NCI-H1436 (cell line): ENCODE results near the gene RNF223.

Source experiments
- DNase-seq: peaks from one replicate; lab custom pipeline; 2025; lab: John Stamatoyannopoulos, UW

Gene RNF223

DNA sequence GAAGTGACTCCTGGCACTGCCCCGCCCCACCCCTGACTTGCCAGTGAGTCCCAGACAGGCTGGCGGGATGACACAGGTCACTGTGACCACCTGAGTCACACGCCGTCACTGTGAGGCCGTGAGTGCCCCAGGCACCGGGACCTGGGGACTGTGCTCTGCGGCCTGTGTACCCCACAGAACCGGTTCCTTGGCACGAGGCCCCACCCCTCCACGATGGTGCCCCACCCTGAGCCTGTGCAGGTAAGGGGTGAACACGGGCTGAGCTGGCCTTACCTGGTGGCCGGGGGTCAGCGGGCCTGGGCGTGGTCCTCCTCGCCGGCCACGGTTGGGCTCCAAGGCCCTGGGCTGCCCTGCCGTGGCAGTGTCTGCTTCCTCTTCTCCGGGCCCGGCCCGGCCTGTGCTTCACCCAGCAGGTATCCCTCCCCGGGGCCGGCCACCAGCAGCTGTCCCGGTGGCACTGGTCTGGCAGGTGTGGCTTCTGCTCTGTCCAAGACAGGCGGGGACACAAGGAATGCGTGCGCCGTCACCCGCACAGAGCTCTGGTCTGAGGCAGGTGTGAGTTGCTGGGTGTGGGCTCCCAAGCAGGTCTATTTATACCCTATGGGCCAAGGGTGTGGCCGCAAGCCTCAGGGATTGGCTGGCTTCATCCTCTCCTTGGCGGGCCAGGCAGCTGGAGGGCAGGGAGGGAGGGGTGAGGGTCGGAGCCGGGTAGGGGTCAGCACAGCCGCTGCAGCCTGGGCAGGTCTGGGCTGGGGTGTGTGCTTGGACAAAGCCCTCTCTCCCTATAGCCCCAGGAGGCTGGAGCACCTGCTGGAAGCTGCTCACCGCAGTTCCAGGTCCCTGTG lies at the start of gene RNF223:
Gene RNF223 (minus strand): TSS at position 564 of the 845 bp plus-strand sequence. CDS start 1,740 bp downstream, outside the sequence.
- peak; percentile 23 for DNase-seq

GRCh38 chr1:1122981-1123480 lies 48.9 kb upstream of the RNF223 start:
- DNase-seq: no peak

GRCh38 chr1:1122078-1122811 lies 48.1 kb upstream of the RNF223 start:
- peak; percentile 78 for DNase-seq

- DNase-seq: no peak
Observed at GRCh38 chr1:1121611-1122077, 47.5 kb upstream of the RNF223 start.

DNA sequence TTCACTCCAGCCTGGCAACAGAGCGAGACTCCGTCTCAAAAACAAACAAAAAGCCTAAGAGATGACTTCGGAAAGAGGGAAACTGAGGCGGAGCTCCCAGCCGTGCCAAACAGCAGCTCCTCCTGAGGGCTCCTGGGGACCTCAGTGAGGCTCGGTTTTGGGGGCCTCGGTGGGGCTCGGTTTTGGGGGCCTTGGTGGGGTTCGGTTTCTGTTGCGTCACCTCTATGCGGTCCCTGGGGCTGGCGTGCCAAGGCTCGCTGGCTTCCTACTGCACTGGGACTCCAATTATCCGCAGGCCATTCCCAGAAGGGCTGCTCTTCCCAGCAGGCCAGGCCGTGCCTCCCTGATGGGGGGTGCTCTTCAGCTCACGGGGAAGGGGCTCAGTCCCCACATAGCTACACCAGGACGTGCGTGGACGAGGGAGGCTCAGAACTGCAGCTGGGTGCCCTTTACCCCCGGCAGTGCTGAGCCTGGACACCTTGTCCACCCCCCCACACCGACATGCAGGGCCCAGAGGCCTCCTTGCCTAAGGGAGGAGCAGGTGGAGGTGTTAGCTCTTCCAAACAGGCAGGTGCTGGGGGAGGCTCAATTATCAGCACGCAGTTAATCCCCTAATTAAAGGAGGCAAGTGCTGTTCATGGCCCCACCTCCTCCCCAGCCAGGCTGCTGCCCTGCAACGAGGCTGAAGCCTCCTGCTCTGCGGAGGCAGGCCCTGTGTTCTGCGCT lies 46.9 kb upstream of the RNF223 start:
- DNase-seq: peak; percentile 84

DNA sequence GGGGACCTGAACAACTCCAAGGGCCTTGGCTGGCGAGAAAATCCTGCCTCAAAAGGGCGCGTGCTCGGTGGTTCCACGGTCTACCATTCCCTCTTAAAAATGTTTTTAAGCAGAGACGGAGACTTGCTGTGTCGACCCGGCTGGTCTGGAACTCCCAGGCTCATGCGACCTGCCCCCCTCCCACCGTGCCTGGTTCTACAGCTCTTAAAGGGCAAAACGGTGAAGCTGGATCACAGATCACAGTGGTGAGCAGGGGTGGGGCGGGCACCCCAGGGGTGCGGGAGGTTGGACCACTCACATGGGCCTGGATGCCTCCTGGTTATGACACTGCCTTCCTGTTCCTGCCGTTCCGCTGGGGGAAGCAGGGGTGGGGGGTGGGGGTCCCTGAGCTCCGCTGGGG lies 46.0 kb upstream of the RNF223 start:
- DNase-seq: no peak

DNA sequence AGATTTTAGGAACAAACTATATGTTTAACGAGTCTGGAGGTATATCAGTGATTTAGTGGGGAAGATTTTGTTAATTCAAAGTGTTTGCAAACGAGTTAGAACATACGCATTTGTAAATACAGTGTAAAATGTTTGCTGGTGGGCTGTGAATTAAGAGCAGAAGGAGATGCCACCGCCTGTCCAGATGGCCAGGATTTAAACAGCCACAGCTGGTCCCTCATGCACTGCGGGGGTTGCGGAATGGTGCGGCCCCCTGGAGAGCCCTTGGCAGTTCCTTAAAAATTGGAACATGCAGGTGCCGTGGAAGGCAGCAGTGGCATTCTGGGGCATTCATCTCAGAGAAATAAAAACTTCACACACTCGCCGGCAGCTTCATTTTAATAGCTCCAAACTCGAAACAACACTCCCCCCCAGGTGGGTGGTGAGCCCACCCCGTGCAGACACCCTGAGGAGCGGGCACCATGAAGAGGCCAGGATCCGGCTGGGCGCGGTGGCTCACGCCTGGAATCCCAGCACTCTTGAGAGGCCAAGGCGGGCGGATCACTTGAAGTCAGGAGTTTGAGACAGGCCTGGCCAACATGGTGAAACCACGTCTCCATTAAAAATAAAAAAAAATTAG lies 45.3 kb upstream of the RNF223 start:
- no peak for DNase-seq

GRCh38 chr1:1118876-1119220 lies 44.7 kb upstream of the RNF223 start:
- no peak for DNase-seq

DNA sequence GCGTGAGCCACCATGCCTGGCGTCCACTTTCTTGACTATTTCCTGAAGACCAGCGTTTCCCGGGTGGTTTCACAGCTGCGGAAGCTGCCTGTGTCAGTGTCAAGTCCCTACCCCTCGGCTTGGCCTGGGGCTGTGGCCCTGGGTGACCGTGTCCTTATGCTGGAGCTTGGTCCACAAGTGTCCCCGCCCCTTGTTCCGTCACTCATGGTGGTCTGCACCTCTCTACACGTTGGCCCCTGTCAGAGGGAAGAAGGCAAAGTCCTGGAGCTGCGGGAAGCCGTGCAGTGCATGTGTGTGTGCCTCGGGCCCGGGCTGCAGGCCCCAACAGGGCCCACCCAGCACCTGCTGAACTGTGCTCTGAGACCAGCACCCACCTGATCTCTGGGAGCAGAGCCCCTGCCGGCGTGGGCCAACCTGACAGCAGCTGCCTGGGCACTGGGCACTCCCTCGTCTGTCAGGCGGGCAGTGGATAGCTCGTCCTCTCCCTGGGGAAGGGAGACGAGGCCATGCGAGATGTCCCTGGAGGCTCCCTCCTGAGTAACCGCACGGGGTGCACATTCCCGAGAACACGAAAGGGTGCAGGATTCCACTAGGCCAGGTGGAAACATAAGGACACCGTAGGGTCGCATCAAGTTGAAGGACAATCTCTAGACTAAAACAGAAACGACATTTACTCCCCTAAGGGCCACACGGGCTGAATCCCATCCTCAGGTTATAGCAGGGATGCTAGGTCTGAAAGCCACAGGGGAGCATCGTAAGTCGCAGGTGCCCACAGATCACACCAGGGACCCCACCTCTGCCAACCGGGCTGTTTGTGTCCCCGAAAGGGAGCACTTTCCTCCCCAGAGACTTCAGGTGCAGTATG lies 44.1 kb upstream of the RNF223 start:
- no peak for DNase-seq

DNA sequence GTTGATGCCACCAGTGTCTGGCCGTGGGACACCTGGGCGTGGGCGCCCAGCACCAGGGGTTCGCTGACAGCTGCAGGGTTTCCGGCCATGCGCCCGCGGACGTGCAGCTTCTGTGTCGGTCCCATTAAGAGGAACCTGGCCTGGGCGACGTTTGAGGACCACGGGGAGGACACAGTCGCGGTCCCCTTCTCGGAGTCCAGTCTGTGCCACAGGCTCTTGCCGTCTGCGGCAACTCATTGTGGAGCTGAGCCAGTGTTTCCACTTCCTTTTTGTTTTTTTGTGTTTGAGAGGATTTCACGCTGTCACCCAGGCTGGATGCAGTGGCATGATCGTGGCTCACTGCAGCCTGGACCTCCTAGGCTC lies 43.3 kb upstream of the RNF223 start:
- no peak for DNase-seq

- no peak for DNase-seq
Observed at GRCh38 chr1:1116701-1117468, 42.8 kb upstream of the RNF223 start.

DNA sequence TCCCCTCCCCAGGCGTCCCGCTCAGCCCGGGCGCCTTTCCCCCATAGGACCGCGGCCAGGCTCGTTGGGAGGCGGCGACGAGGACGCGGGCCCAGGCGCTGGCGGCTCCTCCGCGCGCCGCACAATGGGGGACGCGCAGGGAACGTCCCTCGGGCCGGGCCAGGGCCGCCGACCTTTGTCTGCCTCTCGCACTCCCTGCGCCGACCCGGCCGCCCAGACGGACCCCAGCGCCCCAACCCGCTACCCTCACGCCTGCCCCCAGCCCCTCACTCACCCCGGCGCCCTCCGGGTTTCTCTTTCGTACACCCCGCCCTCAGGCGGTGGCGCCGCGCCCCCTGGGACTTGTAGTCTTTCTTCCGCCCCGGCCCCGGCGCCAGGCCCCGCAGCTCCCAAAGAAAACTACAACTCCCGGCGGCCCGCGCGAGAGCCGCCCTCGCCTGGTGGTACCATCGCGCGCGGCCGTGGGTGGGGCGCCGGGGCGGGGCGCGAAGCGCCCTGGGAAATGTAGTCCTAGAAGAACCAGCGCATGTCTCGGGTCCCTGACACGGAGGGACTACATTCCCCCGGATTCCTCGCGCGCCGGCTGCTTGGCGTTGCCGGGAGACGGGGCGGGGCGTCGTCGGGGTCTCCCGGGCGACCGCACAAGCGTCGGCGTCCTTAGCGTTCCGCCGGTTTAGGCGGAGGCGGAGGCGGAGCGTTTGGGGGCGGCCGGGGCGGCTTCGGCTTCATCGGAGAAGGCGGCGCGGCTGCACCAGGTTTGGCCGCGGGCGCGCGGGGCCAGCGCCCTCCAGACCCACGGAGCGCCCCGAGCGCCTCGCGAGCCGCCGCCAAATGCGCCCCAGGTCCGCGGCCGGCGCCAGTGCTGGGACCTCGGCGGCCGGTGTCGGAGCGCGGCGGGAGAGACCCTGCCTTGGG lies 41.9 kb upstream of the RNF223 start, which contains the start of gene C1orf159:
Gene C1orf159 (minus strand): TSS at position 304 of the 915 bp plus-strand sequence. CDS start 24,546 bp downstream, outside the sequence.
- DNase-seq: peak; percentile 98

- DNase-seq: no peak
Observed at GRCh38 chr1:1115136-1115785, 41.2 kb upstream of the RNF223 start.

GRCh38 chr1:1114431-1114830 lies 40.3 kb upstream of the RNF223 start:
- no peak for DNase-seq

DNA sequence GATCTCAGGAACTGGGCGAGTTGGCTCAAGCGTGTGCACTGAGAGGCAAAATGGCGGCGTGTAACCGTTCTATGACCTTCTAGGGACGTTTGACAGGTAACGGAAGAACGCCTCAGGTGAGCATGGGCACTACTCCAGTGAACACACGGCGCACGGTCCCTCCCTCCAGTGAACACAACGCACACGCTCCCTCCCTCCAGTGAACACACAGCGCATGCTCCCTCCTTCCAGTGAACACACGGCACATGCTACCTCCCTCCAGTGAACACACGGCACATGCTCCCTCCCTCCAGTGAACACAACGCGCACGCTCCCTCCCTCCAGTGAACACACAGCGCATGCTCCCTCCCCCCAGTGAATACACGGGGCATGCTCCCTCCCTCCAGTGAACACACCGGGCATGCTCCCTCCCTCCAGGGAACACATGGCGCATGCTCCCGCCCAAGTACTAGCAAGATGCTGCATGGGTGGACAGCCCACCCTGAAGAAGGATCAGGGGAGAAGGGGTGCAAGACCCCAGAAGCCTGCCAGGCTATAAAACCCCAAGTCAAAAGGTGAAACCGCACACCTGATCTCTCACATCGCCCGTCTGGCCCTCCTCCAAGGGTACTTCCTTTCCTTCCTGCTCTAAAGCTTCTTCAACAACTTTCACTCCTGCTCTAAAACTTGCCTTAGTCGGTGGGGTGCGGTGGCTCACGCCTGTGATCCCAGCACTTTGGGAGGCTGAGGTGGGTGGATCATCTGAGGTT lies 38.3 kb upstream of the RNF223 start:
- DNase-seq: no peak

DNA sequence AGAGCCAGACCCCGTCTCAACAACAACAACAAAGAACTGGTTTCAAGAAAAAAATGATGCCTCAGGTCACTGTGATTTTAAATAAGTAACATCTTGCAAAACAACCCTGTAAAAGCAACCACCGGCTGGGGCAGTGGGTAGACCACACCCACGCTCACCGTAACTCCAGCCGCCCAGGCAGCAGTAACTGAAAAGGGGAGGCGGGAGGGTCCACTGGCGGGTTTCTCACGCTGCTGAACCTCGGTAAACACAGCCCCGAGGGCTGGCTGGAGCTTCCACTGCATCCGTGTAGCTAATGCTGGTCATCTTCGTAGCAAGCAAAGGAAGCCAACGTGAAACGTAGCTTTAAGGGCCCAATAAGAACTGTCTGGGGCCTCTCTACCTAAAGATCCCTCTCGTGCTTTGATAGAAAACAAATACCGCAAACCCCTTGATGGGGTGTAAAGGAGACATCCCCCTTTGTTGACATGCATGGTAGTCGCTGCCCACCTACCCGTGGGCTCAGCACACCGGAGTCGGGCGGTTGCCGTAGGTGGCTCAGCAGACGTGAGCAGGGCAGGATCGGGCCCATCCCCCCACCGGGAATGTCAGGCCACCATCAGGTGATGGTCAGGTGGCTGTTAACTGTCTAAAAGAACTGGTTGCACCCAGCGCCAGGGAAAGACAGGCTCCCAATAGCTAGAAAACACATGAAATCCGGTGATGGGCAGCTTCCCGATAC lies 37.6 kb upstream of the RNF223 start:
- DNase-seq: no peak

DNA sequence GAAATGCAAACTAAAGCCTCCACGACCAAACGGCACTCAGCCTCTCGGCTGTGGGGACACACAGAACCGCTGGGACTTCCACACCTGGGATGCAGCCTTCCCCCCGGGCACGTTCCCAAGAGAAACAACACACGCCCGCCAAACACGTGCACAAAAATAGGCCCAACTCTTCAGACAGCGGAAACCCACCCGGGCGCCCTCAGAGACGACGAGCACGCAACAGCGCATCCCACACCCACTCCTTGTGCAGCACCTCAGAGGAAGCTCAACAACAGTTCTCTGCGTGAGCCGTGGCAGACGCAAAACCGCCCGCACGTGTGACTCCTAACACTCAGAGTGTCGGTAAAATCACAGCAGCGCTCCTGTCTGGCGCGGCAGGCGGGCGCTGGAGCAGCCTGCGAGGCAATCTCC lies 36.5 kb upstream of the RNF223 start:
- no peak for DNase-seq
